Esophagus squamous epithelium (tissue), 5 donors: ENCODE measurements around the gene KLRC4. TPM values are rescaled to one million over a fixed set of nuclear protein-coding genes. Genes with fewer than 3 reads are reported as not detected.
"Not testable (repeated sequence)": the region's sequence is repeated elsewhere in the genome, so short reads cannot be mapped to it uniquely, and the experiment has no call there.

Experiments used
- DNase-seq: peaks from one replicate; lab custom pipeline; 2025; lab: John Stamatoyannopoulos, UW
- H3K27ac ChIP-seq, 4 donors: fragments of 200-600 bp; sonication (generic); one replicate each; pipeline ENCODE4 v1.5.1; 2016 to 2019; ENCODE audit warnings: mild to moderate bottlenecking in 1 of 4
- H3K27me3 ChIP-seq, 4 donors: fragments of 200-600 bp; sonication (generic); 1 replicate in 3 of 4; 2 replicates in 1 of 4; pipeline versions ENCODE4 v1.5.1 to v1.6.0; 2017 to 2021; ENCODE audit warnings: antibody characterized with exemption in 1 of 4
- H3K36me3 ChIP-seq, 3 donors: fragments of 200-600 bp; sonication (generic); one replicate each; pipeline ENCODE4 v1.5.1; 2016 to 2019
- H3K4me1 ChIP-seq, 3 donors: fragments of 200-600 bp; sonication (generic); one replicate each; pipeline ENCODE4 v1.5.1; 2017 to 2019
- H3K4me3 ChIP-seq, 4 donors: fragments of 200-600 bp; sonication (generic); 1 replicate in 3 of 4; 2 replicates in 1 of 4; pipeline ENCODE4 v1.5.1; 2016 to 2019; ENCODE audit warnings: mild to moderate bottlenecking in 2 of 4, moderate library complexity in 1 of 4
- H3K9me3 ChIP-seq, 3 donors: fragments of 200-600 bp; sonication (generic); one replicate each; pipeline ENCODE4 v1.5.1; 2016 to 2019
- CTCF ChIP-seq, 6 experiments: fragments of 450-650 bp in 4 of 6; fragments of 200-600 bp in 2 of 6; sonication (generic) in 2 of 6; IDR thresholded peaks; one replicate each; pipeline ENCODE4 v1.5.1; 2016 to 2019; ENCODE audit warnings: antibody characterized with exemption in 6 of 6, mild to moderate bottlenecking in 4 of 6, moderate library complexity in 4 of 6
- POLR2A ChIP-seq, 4 donors: fragments of 450-650 bp; IDR thresholded peaks; one replicate each; pipeline ENCODE4 v1.6.1; 2017; ENCODE audit warnings: antibody characterized with exemption in 4 of 4, mild to moderate bottlenecking in 4 of 4, moderate library complexity in 3 of 4
- WGBS, 2 donors: methylation state at CpG; one replicate each; pipeline ENCODE4 v1.1.5; 2018; 5-methylcytosine and 5-hydroxymethylcytosine counted together
- intact Hi-C: fragments of 100-400 bp; cut with DNase I; formaldehyde crosslinking; loops from one replicate; pipeline ENCODE4 v1.15.0; 2022
- total RNA-seq, 4 donors: library from RNA; depleted of rRNA; stranded (reverse); fragments of >200 nt; gene quantifications; one replicate each; pipeline ENCODE4 v1.1.0, GENCODE V29; 2016
- donor health status: DM: yes; HTN: yes; CAD: no.

Gene KLRC4
- total RNA-seq, 4 donors from 2014 or later, result 1.0 to 4.2 TPM; not detected in 2

- intact Hi-C loops, result no loop called here
- WGBS, 2 donors, result 73 to 78% methylated on average over 2 of the region's 2 CpGs
- H3K36me3 ChIP-seq, result no peaks in the 10 kb centered on the region
- H3K9me3 ChIP-seq, result no peaks in the 10 kb centered on the region
- H3K4me3 ChIP-seq, result no peak overlapping the region
- DNase-seq, result no peak
- H3K27ac ChIP-seq, result no peak overlapping the region
- H3K27me3 ChIP-seq, result no peaks in the 10 kb centered on the region
- TF ChIP-seq CTCF (IDR thresholded peaks at IDR 0.05) (no peak), POLR2A (IDR thresholded peaks at IDR 0.05) (no peak)
- H3K4me1 ChIP-seq, result peaks cover 6 to 16% (median 12%) of the 10 kb centered on the region in 3 donors
Observed at GRCh38 chr12:10398168-10398567, 11.4 kb downstream of the KLRC4 start.

- H3K9me3 ChIP-seq, result no peaks in the 10 kb centered on the region
- peaks cover 6 to 24% (median 12%) of the 10 kb centered on the region in 3 donors for H3K4me1 ChIP-seq
- no peak overlapping the region for H3K4me3 ChIP-seq
- 63 to 83% methylated on average over 2 of the region's 2 CpGs for WGBS, 2 donors
- H3K27me3 ChIP-seq, result no peaks in the 10 kb centered on the region
- no peaks in the 10 kb centered on the region for H3K36me3 ChIP-seq
- no peak for DNase-seq
- no peak overlapping the region for H3K27ac ChIP-seq
- intact Hi-C loops, result no loop called here
- TF ChIP-seq CTCF (IDR thresholded peaks at IDR 0.05) (no peak), POLR2A (IDR thresholded peaks at IDR 0.05) (no peak)
Observed at GRCh38 chr12:10397296-10397695, 12.3 kb downstream of the KLRC4 start.

- H3K36me3 ChIP-seq, DNase-seq, H3K27me3 ChIP-seq, intact Hi-C loops, H3K9me3 ChIP-seq, H3K4me3 ChIP-seq: not testable (repeated sequence)
- peak overlapping the region in 1 of 4 donors; percentile 69 for H3K27ac ChIP-seq
- WGBS, 2 donors, result 88 to 92% methylated on average over 15 of the region's 15 CpGs
- H3K4me1 ChIP-seq, result peaks cover 10 to 30% (median 12%) of the 10 kb centered on the region in 3 donors
Observed at GRCh38 chr12:10396176-10396575, 13.4 kb downstream of the KLRC4 start.

GRCh38 chr12:10395390-10395998 is 14.1 kb downstream of the KLRC4 start:
- Histone ChIP-seq H3K4me3 (peak overlapping the region in 1 of 4 donors; percentile 18), H3K9me3 (no peaks in the 10 kb centered on the region), H3K4me1 (peaks cover 10 to 30% (median 12%) of the 10 kb centered on the region in 3 donors), H3K27ac (peak overlapping the region; percentile 26 to 74 (median 59)), H3K36me3 (no peaks in the 10 kb centered on the region), H3K27me3 (no peaks in the 10 kb centered on the region)
- intact Hi-C loops, result no loop called here
- WGBS, 2 donors, result 16 to 20% methylated on average over 6 of the region's 6 CpGs
- TF ChIP-seq CTCF (IDR thresholded peaks at IDR 0.05) (no peak), POLR2A (IDR thresholded peaks at IDR 0.05) (no peak)
- no peak for DNase-seq

GRCh38 chr12:10394531-10395152 is 14.9 kb downstream of the KLRC4 start:
- Histone ChIP-seq H3K27ac (peak overlapping the region in 2 of 4 donors; percentile 26 to 69), H3K4me1 (peaks cover 10 to 30% (median 12%) of the 10 kb centered on the region in 3 donors)
- H3K36me3 ChIP-seq, H3K9me3 ChIP-seq, H3K4me3 ChIP-seq, DNase-seq, intact Hi-C loops, H3K27me3 ChIP-seq: not testable (repeated sequence)
- WGBS, 2 donors, result 74 to 78% methylated on average over 10 to 11 of the region's 11 CpGs

- H3K9me3 ChIP-seq, result no peaks in the 10 kb centered on the region
- H3K4me3 ChIP-seq, result no peak overlapping the region
- intact Hi-C loops, result no loop called here
- H3K4me1 ChIP-seq, result peaks cover 10 to 30% (median 12%) of the 10 kb centered on the region in 3 donors
- no peak overlapping the region for H3K27ac ChIP-seq
- 48 to 56% methylated on average over 3 of the region's 3 CpGs for WGBS, 2 donors
- no peak for DNase-seq
- TF ChIP-seq CTCF (IDR thresholded peaks at IDR 0.05) (no peak), POLR2A (IDR thresholded peaks at IDR 0.05) (no peak)
- no peaks in the 10 kb centered on the region for H3K27me3 ChIP-seq
- H3K36me3 ChIP-seq, result no peaks in the 10 kb centered on the region
Observed at GRCh38 chr12:10393291-10393690, 16.3 kb downstream of the KLRC4 start.
